HG02588 (cell line): ENCODE measurements around the gene OR1S1.
"Not testable (repeated sequence)": the region's sequence is repeated elsewhere in the genome, so short reads cannot be mapped to it uniquely, and the experiment has no call there.

Experiments used
- ATAC-seq: cut with Tn5 transposase; IDR thresholded peaks from one replicate; pipeline ENCODE4 v1.9.1; 2021; ENCODE audit warnings: mild to moderate bottlenecking, moderate library complexity; ENCODE audit not compliant: unreplicated experiment

The OR1S1 gene

GRCh38 chr11:58212420-58212819 lies at the start of gene OR1S1:
Gene OR1S1 (plus strand): TSS chr11:58212720.
- not testable (repeated sequence) for ATAC-seq

- no peak for ATAC-seq
Measured at GRCh38 chr11:58164389-58164788, 48.1 kb upstream of the OR1S1 start.

DNA sequence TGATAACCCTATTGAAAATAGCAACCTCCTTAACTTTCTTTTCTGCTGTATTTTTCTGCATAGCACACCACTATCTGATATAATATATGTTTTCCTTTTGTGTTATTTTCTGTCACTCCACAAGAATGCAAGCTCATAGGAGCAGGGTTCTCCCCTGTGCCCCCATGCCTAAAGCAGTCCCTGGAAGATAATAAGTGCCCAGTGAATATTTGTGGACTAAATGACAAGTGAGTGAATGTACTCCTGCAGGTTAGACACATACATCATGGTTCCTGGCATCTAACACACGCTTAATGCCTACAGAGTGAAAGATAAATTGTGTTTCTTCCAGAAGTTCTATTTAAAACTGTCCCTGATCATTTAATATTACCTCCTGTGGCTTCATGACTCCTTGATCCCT lies 47.5 kb upstream of the OR1S1 start:
- ATAC-seq = no peak

GRCh38 chr11:58165504-58166106 lies 46.9 kb upstream of the OR1S1 start:
- no peak for ATAC-seq

DNA sequence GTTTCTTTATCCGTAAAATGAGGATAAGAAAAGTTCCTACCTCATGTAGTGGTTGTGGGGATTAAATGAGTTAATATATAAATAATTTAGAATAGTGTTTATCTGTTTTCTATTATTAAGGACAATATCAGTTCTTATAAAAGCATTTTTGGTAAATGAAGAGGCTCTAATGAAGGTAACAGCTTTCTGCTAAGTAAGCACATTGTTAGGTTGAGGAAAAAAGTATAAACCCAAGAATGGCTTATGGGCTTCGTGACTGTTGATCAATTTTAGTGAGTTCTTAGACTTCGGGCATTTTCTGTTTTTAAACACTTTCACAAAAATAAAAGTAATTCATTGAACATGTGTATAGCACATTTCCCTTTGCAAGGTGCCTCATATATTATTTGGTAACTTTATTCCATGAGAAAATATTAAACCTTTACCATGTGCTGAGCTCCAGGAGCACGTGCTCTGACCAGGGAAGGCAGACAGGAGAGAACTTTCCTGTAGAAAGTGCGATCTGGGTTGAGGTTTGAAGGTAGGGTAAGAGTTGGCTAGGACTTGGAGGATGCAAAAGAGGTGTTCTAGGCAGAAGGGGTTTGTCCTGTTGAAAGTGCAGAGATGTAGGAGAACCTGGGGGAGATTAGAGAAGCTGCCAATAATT lies 35.0 kb upstream of the OR1S1 start:
- ATAC-seq = no peak

DNA sequence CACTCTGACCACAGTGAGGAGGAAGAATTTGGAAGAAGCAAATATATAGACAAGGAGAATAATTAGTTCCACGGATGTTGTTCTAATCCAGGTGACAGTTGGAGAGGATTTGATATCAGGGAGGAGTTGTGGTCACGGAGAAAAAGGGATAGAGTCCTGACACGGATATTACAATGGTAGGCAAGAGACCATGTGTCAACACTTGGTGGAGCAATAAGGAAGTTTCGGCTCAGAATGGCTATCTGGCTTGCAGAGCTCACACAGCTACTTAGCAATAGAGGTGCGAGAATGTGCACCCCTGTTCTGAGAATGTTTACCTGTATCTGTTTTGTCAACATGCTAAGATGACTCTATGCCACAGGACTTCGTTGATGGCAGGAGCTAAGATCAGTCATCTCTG lies 34.1 kb upstream of the OR1S1 start:
- ATAC-seq = no peak

DNA sequence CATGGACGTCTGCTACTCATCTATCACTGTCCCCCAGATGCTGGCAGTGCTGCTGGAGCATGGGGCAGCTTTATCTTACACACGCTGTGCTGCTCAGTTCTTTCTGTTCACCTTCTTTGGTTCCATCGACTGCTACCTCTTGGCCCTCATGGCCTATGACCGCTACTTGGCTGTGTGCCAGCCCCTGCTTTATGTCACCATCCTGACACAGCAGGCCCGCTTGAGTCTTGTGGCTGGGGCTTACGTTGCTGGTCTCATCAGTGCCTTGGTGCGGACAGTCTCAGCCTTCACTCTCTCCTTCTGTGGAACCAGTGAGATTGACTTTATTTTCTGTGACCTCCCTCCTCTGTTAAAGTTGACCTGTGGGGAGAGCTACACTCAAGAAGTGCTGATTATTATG lies 32.9 kb upstream of the OR1S1 start:
- ATAC-seq = no peak

DNA sequence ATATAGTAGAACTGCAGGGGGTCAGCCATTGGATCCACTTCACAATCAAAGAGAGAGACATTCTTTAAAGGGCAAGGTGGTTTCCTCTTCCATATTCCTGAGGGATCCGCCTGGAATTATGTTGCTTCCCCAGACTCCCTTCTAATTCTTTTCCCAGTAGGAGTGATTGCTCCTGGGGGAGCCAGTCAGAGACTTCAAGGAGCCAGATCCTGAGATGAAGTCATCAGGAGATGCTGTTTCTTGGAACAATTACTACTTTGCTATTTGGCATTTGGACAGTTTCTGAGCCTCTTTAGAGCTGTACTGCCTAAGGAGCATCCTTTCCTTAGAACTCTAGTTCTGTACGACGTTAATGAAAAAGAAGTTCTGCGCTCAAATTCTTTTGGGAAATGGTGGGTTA lies 25.6 kb upstream of the OR1S1 start:
- no peak for ATAC-seq

DNA sequence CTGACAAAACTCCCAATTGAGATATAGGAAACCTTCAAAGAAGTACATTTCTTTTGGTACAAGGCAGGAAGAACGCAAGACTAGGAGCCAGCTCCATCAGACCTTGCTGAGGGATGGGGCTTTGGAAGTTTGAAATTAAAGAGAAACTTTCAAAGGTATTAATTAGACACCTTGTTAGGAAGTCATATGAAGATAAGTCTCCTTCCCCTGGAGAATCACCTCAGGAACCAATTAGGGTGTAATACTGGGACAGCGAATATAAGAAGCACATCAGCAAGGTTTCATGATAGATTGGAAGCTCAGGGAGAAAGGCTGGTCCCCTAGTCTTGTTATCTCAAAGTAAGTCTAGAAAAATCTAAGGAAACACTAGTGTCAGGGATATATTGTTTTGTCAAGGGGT lies 23.8 kb upstream of the OR1S1 start, which contains the start of gene OR9Q2:
Gene OR9Q2, plus strand, starts transcription at position 301 of the 400 bp plus-strand sequence. CDS start 1,421 bp downstream, outside the sequence.
- ATAC-seq = no peak

- ATAC-seq = no peak
Measured at GRCh38 chr11:58192229-58192628, 20.3 kb upstream of the OR1S1 start.

- ATAC-seq = no peak
Measured at GRCh38 chr11:58193391-58193790, 19.1 kb upstream of the OR1S1 start.

- no peak for ATAC-seq
Measured at GRCh38 chr11:58195939-58196338, 16.6 kb upstream of the OR1S1 start.

- no peak for ATAC-seq
Measured at GRCh38 chr11:58199271-58199670, 13.2 kb upstream of the OR1S1 start.

GRCh38 chr11:58204042-58204441 lies 8.5 kb upstream of the OR1S1 start, which contains the start of gene OR1S2:
Gene OR1S2 (minus strand): TSS chr11:58204142. CDS start chr11:58204142, 0 bp downstream.
- ATAC-seq = no peak

DNA sequence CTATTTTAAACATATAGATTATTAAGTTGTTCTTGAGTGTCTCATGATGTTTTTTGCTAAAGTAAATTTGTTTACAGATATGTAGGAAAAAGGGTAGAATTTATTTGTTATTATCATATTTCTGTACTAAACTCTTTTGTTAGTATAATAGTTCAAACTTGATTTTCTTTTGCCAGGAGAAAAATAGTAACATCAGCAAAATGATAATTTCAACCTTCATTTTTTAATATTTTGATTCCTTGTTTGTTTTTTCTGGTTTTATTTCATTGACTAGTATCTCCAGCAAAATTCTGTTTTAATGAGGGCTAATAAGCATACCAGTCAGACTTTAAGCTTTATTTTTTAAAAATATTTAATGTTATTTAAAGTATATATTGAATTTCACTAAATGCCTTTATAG lies 4.0 kb downstream of the OR1S1 start:
- no peak for ATAC-seq

GRCh38 chr11:58222721-58223120 lies 10.2 kb downstream of the OR1S1 start:
- no peak for ATAC-seq

DNA sequence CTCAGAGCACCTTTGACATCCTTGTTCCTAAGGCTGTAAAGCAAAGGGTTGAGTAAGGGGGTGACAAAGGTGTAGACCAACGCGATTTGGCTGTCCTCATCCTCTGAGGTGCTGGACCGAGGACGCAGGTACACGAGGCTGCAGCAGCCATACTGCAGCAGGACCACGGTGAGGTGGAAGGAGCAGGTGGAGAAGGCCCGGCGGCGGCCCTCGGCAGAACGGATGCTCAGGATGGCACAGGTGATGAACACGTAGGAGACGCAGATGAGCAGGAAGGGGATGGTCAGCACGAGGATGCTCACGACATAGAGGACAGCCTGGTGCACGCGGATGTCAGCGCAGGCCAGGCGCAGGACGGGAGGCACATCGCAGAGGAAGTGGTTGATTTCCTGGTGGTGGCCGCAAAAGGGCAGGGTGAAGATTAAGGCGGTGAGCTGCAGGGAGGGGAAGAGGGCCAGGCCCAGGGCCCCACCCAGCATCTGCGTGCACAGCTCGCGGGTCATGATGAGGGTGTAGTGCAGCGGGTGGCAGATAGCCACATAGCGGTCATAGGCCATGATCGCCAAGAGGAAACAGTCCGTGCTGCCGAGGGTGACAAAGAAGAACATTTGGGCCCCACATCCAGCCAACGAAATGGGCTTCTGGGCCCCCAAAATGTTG lies 15.6 kb downstream of the OR1S1 start:
- no peak for ATAC-seq

- no peak for ATAC-seq
Measured at GRCh38 chr11:58243954-58244353, 31.4 kb downstream of the OR1S1 start.

DNA sequence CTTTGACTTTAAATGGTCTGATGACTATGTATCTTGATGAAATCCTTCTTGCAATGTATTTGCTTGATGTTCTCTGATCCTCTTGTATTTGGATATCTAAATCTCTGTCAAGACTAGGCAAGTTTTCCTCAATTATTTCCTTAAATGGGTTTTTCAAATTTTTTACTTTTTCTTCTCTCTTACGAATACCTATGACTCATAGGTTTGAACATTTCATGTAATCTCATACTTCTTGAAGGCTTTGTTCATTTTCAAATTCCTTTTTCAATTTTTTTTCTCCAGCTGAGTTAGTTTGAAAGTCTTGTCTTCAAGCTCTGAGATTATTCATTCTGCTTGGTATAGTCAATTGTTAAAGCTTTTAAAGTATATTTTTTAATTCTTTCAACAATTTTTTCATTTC lies 42.4 kb downstream of the OR1S1 start:
- no peak for ATAC-seq

DNA sequence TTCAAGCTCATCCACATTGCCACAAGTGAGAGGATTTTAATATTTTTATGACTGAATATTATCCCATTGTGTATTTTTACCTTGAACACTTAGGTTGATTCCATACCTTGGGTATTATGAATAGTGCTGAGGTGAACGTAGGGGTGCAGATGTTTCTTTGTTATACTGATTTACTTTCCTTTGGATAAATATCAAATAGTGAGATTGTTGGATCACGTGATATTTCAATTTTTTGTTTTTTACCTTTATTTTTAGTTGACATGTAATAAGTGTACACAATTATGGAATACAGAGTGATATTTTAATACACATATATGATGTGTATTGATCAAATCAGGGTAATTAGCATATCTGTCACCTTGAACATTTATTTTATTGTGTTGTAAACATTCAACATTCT lies 47.5 kb downstream of the OR1S1 start:
- no peak for ATAC-seq
